OCI-LY1 (cell line): Measurements from ENCODE around the gene HAND1.

ENCODE experiments used
- H2AFZ ChIP-seq: fragments of 200-600 bp; sonication (generic), shearing (Covaris generic); 2 replicates; pipeline ENCODE4 v1.6.0; 2014; ENCODE audit warnings: antibody characterized with exemption, mild to moderate bottlenecking, low read length
- H3F3A ChIP-seq: fragments of 200-600 bp; sonication (generic), shearing (Covaris generic); 2 replicates; pipeline ENCODE4 v1.6.0; 2014; ENCODE audit warnings: mild to moderate bottlenecking, antibody characterized with exemption, low read length, moderate library complexity; ENCODE audit not compliant: insufficient read depth
- H3K27ac ChIP-seq: fragments of 200-600 bp; sonication (generic); 2 replicates; pipeline ENCODE4 v1.5.1; 2014; ENCODE audit warnings: low read length, mixed run types, mild to moderate bottlenecking, low read depth; ENCODE audit not compliant: poor library complexity, severe bottlenecking
- H3K27me3 ChIP-seq: fragments of 200-600 bp; sonication (generic); 2 replicates; pipeline ENCODE4 v1.6.0; 2014; ENCODE audit warnings: antibody characterized with exemption, mild to moderate bottlenecking, low read length, moderate library complexity; ENCODE audit not compliant: insufficient read depth
- H3K36me3 ChIP-seq: fragments of 200-600 bp; sonication (generic); 2 replicates; pipeline ENCODE4 v1.6.1; 2014; ENCODE audit warnings: mild to moderate bottlenecking, antibody characterized with exemption, low read length, moderate library complexity, mixed read lengths; ENCODE audit not compliant: insufficient read depth
- H3K4me1 ChIP-seq: fragments of 200-600 bp; sonication (generic); 2 replicates; pipeline ENCODE4 v1.5.1; 2014; ENCODE audit warnings: mild to moderate bottlenecking, low read length, moderate library complexity; ENCODE audit not compliant: insufficient read depth, severe bottlenecking
- H3K4me2 ChIP-seq: fragments of 200-600 bp; sonication (generic), shearing (Covaris generic); 2 replicates; pipeline ENCODE4 v1.6.1; 2014; ENCODE audit warnings: low read length
- H3K4me3 ChIP-seq: fragments of 200-600 bp; sonication (generic); 2 replicates; pipeline ENCODE4 v1.5.1; 2014; ENCODE audit warnings: low read length, low read depth, mild to moderate bottlenecking, mixed read lengths; ENCODE audit not compliant: poor library complexity, severe bottlenecking
- H3K79me2 ChIP-seq: fragments of 200-600 bp; shearing (Covaris generic); 2 replicates; pipeline ENCODE4 v1.6.1; 2016; ENCODE audit warnings: mixed run types, low read length, mixed read lengths; ENCODE audit not compliant: insufficient read depth
- H3K9ac ChIP-seq: fragments of 200-600 bp; sonication (generic), shearing (Covaris generic); 2 replicates; pipeline ENCODE4 v1.6.1; 2014; ENCODE audit warnings: mild to moderate bottlenecking, low read length, mixed read lengths
- H3K9me2 ChIP-seq: fragments of 200-600 bp; sonication (generic), shearing (Covaris generic); 2 replicates; pipeline ENCODE4 v1.6.1; 2014; ENCODE audit warnings: low read depth, mild to moderate bottlenecking, low read length, mixed read lengths
- H3K9me3 ChIP-seq: fragments of 200-600 bp; shearing (Covaris generic); 2 replicates; pipeline ENCODE4 v1.6.1; 2014; ENCODE audit warnings: low read length, mixed read lengths
- H4K20me1 ChIP-seq: fragments of 200-600 bp; sonication (generic), shearing (Covaris generic); 2 replicates; pipeline ENCODE4 v1.6.0; 2016; ENCODE audit warnings: mild to moderate bottlenecking, low read length; ENCODE audit not compliant: insufficient read depth
- CTCF ChIP-seq: fragments of 200-600 bp; sonication (generic), shearing (Covaris generic); IDR thresholded peaks from 2 replicates; pipeline ENCODE4 v1.5.1; 2017; ENCODE audit warnings: mild to moderate bottlenecking, antibody characterized with exemption, low read length, moderate library complexity, mixed read lengths
- EZH2 ChIP-seq: fragments of 200-600 bp; sonication (generic), shearing (Covaris generic); IDR thresholded peaks from 2 replicates; pipeline ENCODE4 v1.8.0; 2017; ENCODE audit warnings: borderline replicate concordance, mixed run types, mild to moderate bottlenecking, antibody characterized with exemption, low read length, moderate library complexity, mixed read lengths

Gene HAND1

GRCh38 chr5:154498994-154499393, 21.0 kb upstream of the HAND1 start:
- no peaks in the 10 kb centered on the region for H3F3A ChIP-seq
- H3K9me2 ChIP-seq: no peaks in the 10 kb centered on the region
- H4K20me1 ChIP-seq: no peaks in the 10 kb centered on the region
- H3K36me3 ChIP-seq: no peaks in the 10 kb centered on the region
- H3K9ac ChIP-seq: no peak overlapping the region
- H3K4me3 ChIP-seq: no peak overlapping the region
- no peaks in the 10 kb centered on the region; the same call in 1 of the 2 replicates for H3K27me3 ChIP-seq
- TF ChIP-seq CTCF (no peak), EZH2 (no peak)
- no peak overlapping the region for H3K4me2 ChIP-seq
- no peaks in the 10 kb centered on the region for H3K79me2 ChIP-seq
- no peaks in the 10 kb centered on the region for H3K9me3 ChIP-seq
- no peak overlapping the region for H3K27ac ChIP-seq
- H3K4me1 ChIP-seq: peaks cover 10% of the 10 kb centered on the region
- no peak overlapping the region for H2AFZ ChIP-seq

GRCh38 chr5:154498591-154498990, 20.6 kb upstream of the HAND1 start:
- Histone ChIP-seq H3K9me3 (no peaks in the 10 kb centered on the region), H3K9me2 (no peaks in the 10 kb centered on the region), H4K20me1 (no peaks in the 10 kb centered on the region), H3K4me2 (no peak overlapping the region), H2AFZ (no peak overlapping the region), H3K79me2 (no peaks in the 10 kb centered on the region), H3F3A (no peaks in the 10 kb centered on the region), H3K4me3 (no peak overlapping the region), H3K36me3 (no peaks in the 10 kb centered on the region), H3K27me3 (no peaks in the 10 kb centered on the region; the same call in 1 of the 2 replicates), H3K27ac (no peak overlapping the region), H3K9ac (no peak overlapping the region), H3K4me1 (peaks cover 8% of the 10 kb centered on the region)
- TF ChIP-seq CTCF (no peak), EZH2 (no peak)

- no peaks in the 10 kb centered on the region for H3K79me2 ChIP-seq
- H3K4me3 ChIP-seq: no peak overlapping the region
- no peaks in the 10 kb centered on the region for H3K9me3 ChIP-seq
- no peak overlapping the region for H3K4me2 ChIP-seq
- no peaks in the 10 kb centered on the region; the same call in 1 of the 2 replicates for H3K27me3 ChIP-seq
- no peaks in the 10 kb centered on the region for H3K9me2 ChIP-seq
- H2AFZ ChIP-seq: no peak overlapping the region
- no peaks in the 10 kb centered on the region for H3K4me1 ChIP-seq
- H3F3A ChIP-seq: no peaks in the 10 kb centered on the region
- no peak for TF ChIP-seq EZH2
- no peak for TF ChIP-seq CTCF
- H4K20me1 ChIP-seq: no peaks in the 10 kb centered on the region
- no peaks in the 10 kb centered on the region for H3K36me3 ChIP-seq
- no peak overlapping the region for H3K27ac ChIP-seq
- H3K9ac ChIP-seq: no peak overlapping the region
Measured at GRCh38 chr5:154494036-154494435, 16.0 kb upstream of the HAND1 start.
